Suprapubic skin (tissue), 4 donors: ENCODE results near the gene NR2E1. TPM values are rescaled to one million over a fixed set of nuclear protein-coding genes. Genes with fewer than 3 reads are reported as not detected.

Source experiments
- DNase-seq, 2 donors: peaks; one replicate each; pipeline ENCODE4 v3.0.0-alpha.2; 2019; ENCODE audit warnings: low spot score in 2 of 2
- H3K27ac ChIP-seq: fragments of 200-600 bp; sonication (generic); one replicate; pipeline ENCODE4 v1.5.1; 2019
- H3K27me3 ChIP-seq: fragments of 200-600 bp; sonication (generic); one replicate; pipeline ENCODE4 v1.5.1; 2019
- H3K36me3 ChIP-seq: fragments of 200-600 bp; sonication (generic); one replicate; pipeline ENCODE4 v1.5.1; 2019
- H3K4me1 ChIP-seq: fragments of 200-600 bp; sonication (generic); one replicate; pipeline ENCODE4 v1.5.1; 2019
- H3K4me3 ChIP-seq: fragments of 200-600 bp; sonication (generic); one replicate; pipeline ENCODE4 v1.5.1; 2019; ENCODE audit warnings: mild to moderate bottlenecking
- H3K9me3 ChIP-seq: fragments of 200-600 bp; sonication (generic); one replicate; pipeline ENCODE4 v1.5.1; 2019
- CTCF ChIP-seq, 2 donors: fragments of 200-600 bp in 1 of 2; fragments of 450-650 bp in 1 of 2; sonication (generic) in 1 of 2; IDR thresholded peaks; one replicate each; pipeline ENCODE4 v1.5.1; 2016 to 2019; ENCODE audit warnings: antibody characterized with exemption in 2 of 2, mild to moderate bottlenecking in 1 of 2, moderate library complexity in 1 of 2
- EP300 ChIP-seq: sonication (generic); formaldehyde crosslinking; IDR thresholded peaks from one replicate; pipeline ENCODE4 v1.6.1; 2017; ENCODE audit warnings: antibody characterized with exemption
- POLR2A ChIP-seq, 2 donors: fragments of 450-650 bp; IDR thresholded peaks; one replicate each; pipeline ENCODE4 v1.6.1; 2017; ENCODE audit warnings: antibody characterized with exemption in 2 of 2, mild to moderate bottlenecking in 2 of 2, moderate library complexity in 2 of 2
- POLR2AphosphoS5 ChIP-seq, 3 donors: sonication (generic); formaldehyde crosslinking; IDR thresholded peaks; one replicate each; pipeline ENCODE4 v1.6.1; 2017; ENCODE audit warnings: antibody characterized with exemption in 3 of 3
- WGBS: methylation state at CpG from one replicate; pipeline ENCODE4 v1.1.5; 2018; 5-methylcytosine and 5-hydroxymethylcytosine counted together
- total RNA-seq, 4 donors: library from RNA; depleted of rRNA; stranded (reverse); fragments of >200 nt; gene quantifications; one replicate each; pipeline ENCODE4 v1.1.0, GENCODE V29; 2016

Gene NR2E1
- total RNA-seq, 4 donors from 2014 or later, result 0.38 TPM; not detected in 3

GRCh38 chr6:108200631-108201030 is 34.8 kb downstream of the NR2E1 start:
- no peaks in the 10 kb centered on the region for H3K4me1 ChIP-seq
- 52% methylated on average over 7 of the region's 7 CpGs for WGBS
- no peak for DNase-seq
- TF ChIP-seq EP300 (no peak), POLR2AphosphoS5 (IDR thresholded peaks at IDR 0.05) (no peak), POLR2A (IDR thresholded peaks at IDR 0.05) (no peak), CTCF (IDR thresholded peaks at IDR 0.05) (no peak)
- peaks cover 8% of the 10 kb centered on the region for H3K36me3 ChIP-seq
- H3K27me3 ChIP-seq, result no peaks in the 10 kb centered on the region
- H3K4me3 ChIP-seq, result no peak overlapping the region
- no peaks in the 10 kb centered on the region for H3K9me3 ChIP-seq
- no peak overlapping the region for H3K27ac ChIP-seq

- H3K4me3 ChIP-seq, result no peak overlapping the region
- H3K27me3 ChIP-seq, result no peaks in the 10 kb centered on the region
- H3K27ac ChIP-seq, result no peak overlapping the region
- TF ChIP-seq EP300 (no peak), POLR2AphosphoS5 (IDR thresholded peaks at IDR 0.05) (no peak), CTCF (IDR thresholded peaks at IDR 0.05) (no peak), POLR2A (IDR thresholded peaks at IDR 0.05) (no peak)
- WGBS, result 74% methylated on average over 14 of the region's 14 CpGs
- DNase-seq, result no peak
- H3K4me1 ChIP-seq, result no peaks in the 10 kb centered on the region
- peaks cover 11% of the 10 kb centered on the region for H3K36me3 ChIP-seq
- H3K9me3 ChIP-seq, result no peaks in the 10 kb centered on the region
These were observed 37.6 kb downstream of the NR2E1 start for GRCh38 chr6:108203189-108204112.

GRCh38 chr6:108207013-108207412 is 41.2 kb downstream of the NR2E1 start:
- Histone ChIP-seq H3K27me3 (no peaks in the 10 kb centered on the region), H3K9me3 (no peaks in the 10 kb centered on the region), H3K36me3 (peaks cover 17% of the 10 kb centered on the region), H3K4me3 (no peak overlapping the region), H3K4me1 (no peaks in the 10 kb centered on the region), H3K27ac (no peak overlapping the region)
- DNase-seq, result no peak
- TF ChIP-seq CTCF (IDR thresholded peaks at IDR 0.05), result no peak
- no peak for TF ChIP-seq POLR2AphosphoS5 (IDR thresholded peaks at IDR 0.05)
- TF ChIP-seq EP300, result no peak
- 92% methylated on average over 4 of the region's 4 CpGs for WGBS

GRCh38 chr6:108209738-108210137 is 43.9 kb downstream of the NR2E1 start:
- Histone ChIP-seq H3K27me3 (no peaks in the 10 kb centered on the region), H3K4me1 (no peaks in the 10 kb centered on the region), H3K36me3 (peaks cover 14% of the 10 kb centered on the region), H3K27ac (no peak overlapping the region), H3K4me3 (no peak overlapping the region), H3K9me3 (no peaks in the 10 kb centered on the region)
- no peak for DNase-seq
- 76% methylated on average over 5 of the region's 5 CpGs for WGBS
- TF ChIP-seq POLR2AphosphoS5 (IDR thresholded peaks at IDR 0.05), result no peak
- no peak for TF ChIP-seq CTCF (IDR thresholded peaks at IDR 0.05)
- TF ChIP-seq EP300, result no peak
- TF ChIP-seq POLR2A (IDR thresholded peaks at IDR 0.05), result no peak

GRCh38 chr6:108210556-108210955 is 44.7 kb downstream of the NR2E1 start:
- Histone ChIP-seq H3K27ac (no peak overlapping the region), H3K9me3 (no peaks in the 10 kb centered on the region), H3K4me1 (no peaks in the 10 kb centered on the region), H3K27me3 (no peaks in the 10 kb centered on the region), H3K4me3 (no peak overlapping the region), H3K36me3 (peaks cover 17% of the 10 kb centered on the region)
- TF ChIP-seq POLR2A (IDR thresholded peaks at IDR 0.05) (no peak), EP300 (no peak), POLR2AphosphoS5 (IDR thresholded peaks at IDR 0.05) (no peak), CTCF (IDR thresholded peaks at IDR 0.05) (no peak)
- no peak for DNase-seq
- 97% methylated on average over 2 of the region's 2 CpGs for WGBS
